ENCODE measurements around the gene TMCO1. TPM values are rescaled to one million over a fixed set of nuclear protein-coding genes. Genes with fewer than 3 reads are reported as not detected.
A peak's percentile ranks its signal among the peaks of the same experiment; 100 is the strongest.
"Not testable (repeated sequence)": the region's sequence is repeated elsewhere in the genome, so short reads cannot be mapped to it uniquely, and the experiment has no call there.

The TMCO1 gene
- total RNA-seq, 1 experiment from 2014 or later = 138 TPM

DNA sequence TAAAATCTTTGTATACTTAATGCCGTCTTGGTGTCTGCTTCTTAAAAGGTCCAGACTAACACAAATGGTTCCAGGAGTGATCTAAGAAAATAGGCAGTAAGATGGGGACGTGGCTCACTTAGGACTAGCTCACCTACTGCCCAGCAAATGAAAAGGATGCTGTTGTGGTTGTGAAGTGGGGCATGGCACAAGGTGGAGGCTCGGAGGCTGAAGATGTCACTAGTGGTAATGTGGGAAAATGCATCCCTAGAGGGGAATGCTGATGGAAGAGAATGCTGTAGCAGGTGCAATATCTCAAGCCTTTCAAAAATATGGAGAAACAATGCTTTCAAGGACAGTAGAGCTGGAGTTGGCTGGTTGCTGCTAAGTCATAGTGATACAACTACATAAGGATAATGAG is 47.5 kb upstream of the TMCO1 start:
- peaks cover 12% of the 10 kb centered on the region for H3K4me1 Mint-ChIP-seq (ENCODE audit: low read depth, unreplicated experiment)
- no TSS peak for BruUV-seq (replicated peaks)
- TF ChIP-seq, protein P1, sequence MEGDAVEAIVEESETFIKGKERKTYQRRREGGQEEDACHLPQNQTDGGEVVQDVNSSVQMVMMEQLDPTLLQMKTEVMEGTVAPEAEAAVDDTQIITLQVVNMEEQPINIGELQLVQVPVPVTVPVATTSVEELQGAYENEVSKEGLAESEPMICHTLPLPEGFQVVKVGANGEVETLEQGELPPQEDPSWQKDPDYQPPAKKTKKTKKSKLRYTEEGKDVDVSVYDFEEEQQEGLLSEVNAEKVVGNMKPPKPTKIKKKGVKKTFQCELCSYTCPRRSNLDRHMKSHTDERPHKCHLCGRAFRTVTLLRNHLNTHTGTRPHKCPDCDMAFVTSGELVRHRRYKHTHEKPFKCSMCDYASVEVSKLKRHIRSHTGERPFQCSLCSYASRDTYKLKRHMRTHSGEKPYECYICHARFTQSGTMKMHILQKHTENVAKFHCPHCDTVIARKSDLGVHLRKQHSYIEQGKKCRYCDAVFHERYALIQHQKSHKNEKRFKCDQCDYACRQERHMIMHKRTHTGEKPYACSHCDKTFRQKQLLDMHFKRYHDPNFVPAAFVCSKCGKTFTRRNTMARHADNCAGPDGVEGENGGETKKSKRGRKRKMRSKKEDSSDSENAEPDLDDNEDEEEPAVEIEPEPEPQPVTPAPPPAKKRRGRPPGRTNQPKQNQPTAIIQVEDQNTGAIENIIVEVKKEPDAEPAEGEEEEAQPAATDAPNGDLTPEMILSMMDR (IDR thresholded peaks at IDR 0.05; ENCODE audit: insufficient read depth in 1 of 2, low read depth in 1 of 2, low read length in 1 of 2, severe bottlenecking in 1 of 2, unreplicated experiment in 1 of 2) = no peak
- peak overlapping the region; percentile 18 for H3K4me3 Mint-ChIP-seq (ENCODE audit: unreplicated experiment)
- H3K4me3 ChIP-seq (ENCODE audit: low read depth, low read length) = no peak overlapping the region
- H3K9me3 Mint-ChIP-seq (ENCODE audit: unreplicated experiment) = no peaks in the 10 kb centered on the region
- ChIA-PET CTCF (interaction anchor here (0.6 kb wide), 1 partner anchor 104 kb away, joined by 4 read pairs; no protein-coding TSS in a partner anchor), POLR2A (no interaction called here)
- no peaks in the 10 kb centered on the region for H3K27me3 ChIP-seq (replicated peaks; ENCODE audit: control insufficient read depth, insufficient read depth, low read length)
- peaks cover 21% of the 10 kb centered on the region for H3K4me1 ChIP-seq
- H3K27me3 Mint-ChIP-seq (ENCODE audit: insufficient read depth, unreplicated experiment) = no peaks in the 10 kb centered on the region
- intact Hi-C loops (cut with micrococcal nuclease; ENCODE audit: unreplicated experiment) = no loop called here
- H3K36me3 ChIP-seq (ENCODE audit: control insufficient read depth, insufficient read depth, low read length) = no peaks in the 10 kb centered on the region
- H3K9me3 ChIP-seq = no peaks in the 10 kb centered on the region
- H3K36me3 Mint-ChIP-seq (ENCODE audit: insufficient read depth, unreplicated experiment) = no peaks in the 10 kb centered on the region
- H3K27ac Mint-ChIP-seq (ENCODE audit: unreplicated experiment) = no peak overlapping the region
- no peak for DNase-seq

DNA sequence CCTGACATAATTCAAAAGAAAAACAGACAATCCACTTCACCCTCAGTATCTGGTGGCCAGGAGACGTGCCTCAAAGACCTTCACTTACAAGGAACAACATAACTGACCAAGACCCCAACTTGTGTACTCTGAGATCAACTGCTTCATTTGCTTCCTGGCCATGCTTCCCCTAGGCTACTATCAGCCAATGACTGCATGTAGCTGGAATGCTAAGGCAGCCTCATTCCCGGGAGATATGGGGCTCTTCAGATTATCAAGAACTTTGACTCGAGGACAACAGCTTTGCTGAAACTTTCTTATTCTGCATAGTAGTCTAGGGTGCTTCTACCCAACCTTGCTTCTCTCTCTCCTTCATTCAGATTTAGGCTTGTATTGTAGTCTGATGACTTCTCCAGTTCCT is 47.1 kb upstream of the TMCO1 start:
- POLR2A ChIA-PET = no interaction called here
- no TSS peak for BruUV-seq (replicated peaks)

DNA sequence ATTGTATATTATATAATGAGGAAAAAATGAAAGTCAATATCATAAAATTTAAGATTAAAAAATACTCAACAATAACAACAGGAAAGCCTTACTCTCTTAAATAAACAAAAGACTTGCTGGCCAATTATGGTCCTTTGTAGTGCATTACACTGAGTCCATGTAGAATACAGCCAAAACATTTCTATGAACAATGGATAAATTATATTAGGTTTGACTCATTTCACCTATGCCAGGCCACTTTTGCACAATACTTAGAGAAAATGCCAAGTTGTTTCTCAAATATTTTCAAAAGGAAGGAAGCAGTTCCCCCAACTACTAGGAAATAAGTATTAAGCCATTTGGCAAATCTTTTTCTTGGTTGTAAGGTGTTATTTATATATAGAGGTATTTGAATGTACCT is 38.9 kb upstream of the TMCO1 start:
- TF ChIP-seq, protein P1 (IDR thresholded peaks at IDR 0.05; ENCODE audit: insufficient read depth in 1 of 2, low read depth in 1 of 2, low read length in 1 of 2, severe bottlenecking in 1 of 2, unreplicated experiment in 1 of 2) = no peak
- H3K9me3 Mint-ChIP-seq (ENCODE audit: unreplicated experiment) = no peaks in the 10 kb centered on the region
- no peaks in the 10 kb centered on the region for H3K36me3 ChIP-seq (ENCODE audit: control insufficient read depth, insufficient read depth, low read length)
- H3K4me3 Mint-ChIP-seq (ENCODE audit: unreplicated experiment) = no peak overlapping the region
- intact Hi-C loops (cut with micrococcal nuclease; ENCODE audit: unreplicated experiment) = no loop called here
- no peaks in the 10 kb centered on the region for H3K4me1 Mint-ChIP-seq (ENCODE audit: low read depth, unreplicated experiment)
- H3K36me3 Mint-ChIP-seq (ENCODE audit: insufficient read depth, unreplicated experiment) = no peaks in the 10 kb centered on the region
- no peaks in the 10 kb centered on the region for H3K9me3 ChIP-seq
- H3K27ac Mint-ChIP-seq (ENCODE audit: unreplicated experiment) = no peak overlapping the region
- H3K4me3 ChIP-seq (ENCODE audit: low read depth, low read length) = no peak overlapping the region
- CTCF ChIA-PET = no interaction called here
- no peaks in the 10 kb centered on the region for H3K27me3 ChIP-seq (replicated peaks; ENCODE audit: control insufficient read depth, insufficient read depth, low read length)
- peaks cover 3% of the 10 kb centered on the region for H3K27me3 Mint-ChIP-seq (ENCODE audit: insufficient read depth, unreplicated experiment)
- H3K4me1 ChIP-seq = no peaks in the 10 kb centered on the region
- DNase-seq = no peak
- BruUV-seq (replicated peaks) = no TSS peak
- POLR2A ChIA-PET = no interaction called here

More for the DNA sequence above, 47.1 kb upstream of the TMCO1 start:
- DNase-seq = peak; percentile 47 to 63
- Mint-ChIP-seq H3K9me3 (ENCODE audit: unreplicated experiment) (no peaks in the 10 kb centered on the region), H3K4me3 (ENCODE audit: unreplicated experiment) (peak overlapping the region; percentile 18), H3K27me3 (ENCODE audit: insufficient read depth, unreplicated experiment) (no peaks in the 10 kb centered on the region), H3K4me1 (ENCODE audit: low read depth, unreplicated experiment) (peaks cover 12% of the 10 kb centered on the region), H3K27ac (ENCODE audit: unreplicated experiment) (no peak overlapping the region), H3K36me3 (ENCODE audit: insufficient read depth, unreplicated experiment) (no peaks in the 10 kb centered on the region)
- no peaks in the 10 kb centered on the region for H3K36me3 ChIP-seq (ENCODE audit: control insufficient read depth, insufficient read depth, low read length)
- intact Hi-C loops (cut with micrococcal nuclease; ENCODE audit: unreplicated experiment) = no loop called here
- CTCF ChIA-PET = no interaction called here
- TF ChIP-seq, protein P1 (IDR thresholded peaks at IDR 0.05; ENCODE audit: insufficient read depth in 1 of 2, low read depth in 1 of 2, low read length in 1 of 2, severe bottlenecking in 1 of 2, unreplicated experiment in 1 of 2) = no peak
- H3K9me3 ChIP-seq = no peaks in the 10 kb centered on the region
- peaks cover 21% of the 10 kb centered on the region for H3K4me1 ChIP-seq
- H3K27me3 ChIP-seq (replicated peaks; ENCODE audit: control insufficient read depth, insufficient read depth, low read length) = no peaks in the 10 kb centered on the region
- H3K4me3 ChIP-seq (ENCODE audit: low read depth, low read length) = no peak overlapping the region

DNA sequence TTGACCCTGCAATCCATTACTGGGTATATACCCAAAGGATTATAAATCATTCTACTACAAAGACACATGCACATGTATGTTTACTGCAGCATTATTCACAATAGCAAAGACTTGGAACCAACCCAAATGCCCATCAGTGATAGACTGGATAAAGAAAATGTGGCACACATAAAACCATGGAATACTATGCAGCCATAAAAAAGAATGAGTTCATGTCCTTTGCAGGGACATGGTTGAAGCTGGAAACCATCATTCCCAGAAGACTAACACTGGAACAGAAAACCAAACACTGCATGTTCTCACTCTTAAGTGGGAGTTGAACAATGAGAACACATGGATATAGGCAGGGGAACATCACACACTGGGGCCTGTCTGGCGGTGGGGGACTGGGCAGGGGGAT is 35.8 kb upstream of the TMCO1 start:
- H3K4me1 ChIP-seq; H3K36me3 Mint-ChIP-seq (ENCODE audit: insufficient read depth, unreplicated experiment); H3K4me1 Mint-ChIP-seq (ENCODE audit: low read depth, unreplicated experiment); H3K9me3 ChIP-seq; H3K27ac Mint-ChIP-seq (ENCODE audit: unreplicated experiment); H3K27me3 ChIP-seq (replicated peaks; ENCODE audit: control insufficient read depth, insufficient read depth, low read length); intact Hi-C loops (cut with micrococcal nuclease; ENCODE audit: unreplicated experiment); H3K27me3 Mint-ChIP-seq (ENCODE audit: insufficient read depth, unreplicated experiment); H3K9me3 Mint-ChIP-seq (ENCODE audit: unreplicated experiment); H3K4me3 Mint-ChIP-seq (ENCODE audit: unreplicated experiment); CTCF ChIA-PET; BruUV-seq (replicated peaks); H3K36me3 ChIP-seq (ENCODE audit: control insufficient read depth, insufficient read depth, low read length); H3K4me3 ChIP-seq (ENCODE audit: low read depth, low read length); POLR2A ChIA-PET; DNase-seq: not testable (repeated sequence)

All from Caco-2 (cell line).